Measurements from ENCODE around the gene MTCL1. TPM values are rescaled to one million over a fixed set of nuclear protein-coding genes. Genes with fewer than 3 reads are reported as not detected.

MTCL1 gene
- total and polyA plus RNA-seq, 3 experiments from 2014 or later: 1.0 to 1.1 TPM; not detected in 1

DNA sequence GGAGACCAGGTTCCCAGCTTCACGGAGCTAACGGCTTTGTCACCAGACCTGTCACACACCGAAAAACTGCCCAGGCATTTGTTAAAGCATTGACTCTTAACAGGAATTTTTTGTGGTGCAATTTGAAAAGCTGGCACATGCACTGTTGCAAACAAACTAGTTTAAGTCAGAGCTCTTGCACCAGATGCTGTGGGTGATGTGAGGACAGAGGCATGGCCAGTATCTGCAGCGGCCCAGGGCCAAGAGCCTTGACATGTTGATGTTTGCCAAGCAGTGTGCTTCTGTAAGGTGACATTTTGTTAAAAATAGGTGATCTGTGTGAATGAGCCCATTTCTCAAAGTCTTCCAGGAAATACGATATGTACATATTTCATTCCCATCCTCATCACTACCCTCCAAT lies 142.5 kb downstream of the MTCL1 start:
- DNase-seq: no peak
- Mint-ChIP-seq H3K4me1 (no peaks in the 10 kb centered on the region), H3K27me3 (peaks cover 3 to 32% of the 10 kb centered on the region in 2 donors), H3K36me3 (no peaks in the 10 kb centered on the region), H3K27ac (no peak overlapping the region), H3K4me3 (no peak overlapping the region), H3K9me3 (peaks cover 0 to 3% (median 0%) of the 10 kb centered on the region in 5 donors)
- no peaks in the 10 kb centered on the region for H3K27me3 ChIP-seq (ENCODE audit: insufficient read depth, low read length, poor library complexity, severe bottlenecking)
- ChIA-PET CTCF (no interaction called here), POLR2A (no interaction called here)
- H3K4me3 ChIP-seq (ENCODE audit: low read length): no peak overlapping the region
- H3K9me3 ChIP-seq (ENCODE audit: low read length): no peaks in the 10 kb centered on the region
- H3K27ac ChIP-seq (ENCODE audit: low read depth, low read length): no peak overlapping the region
- H3K4me1 ChIP-seq (ENCODE audit: insufficient read depth, low read length): no peaks in the 10 kb centered on the region
- H3K36me3 ChIP-seq (ENCODE audit: insufficient read depth, low read length): no peaks in the 10 kb centered on the region

DNA sequence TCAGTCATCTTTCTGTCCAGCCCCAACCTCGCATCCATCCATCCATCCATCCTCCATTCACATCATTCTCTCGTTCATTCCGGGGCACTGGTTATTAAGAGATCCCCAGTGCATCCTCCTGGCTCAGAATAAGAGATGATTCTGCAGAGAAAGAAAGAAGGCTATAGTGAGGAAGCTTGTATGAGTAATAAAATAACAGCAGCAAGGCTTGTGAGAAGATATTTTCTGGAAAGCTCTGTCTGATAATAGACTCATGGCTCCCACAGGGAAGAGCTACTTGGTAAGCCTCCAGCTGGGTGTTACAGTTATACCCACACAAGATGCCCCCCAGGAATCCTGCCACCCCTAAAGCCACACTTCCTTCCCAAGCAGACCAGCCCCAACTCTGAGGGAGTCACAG lies 143.2 kb downstream of the MTCL1 start:
- H3K4me3 Mint-ChIP-seq: no peak overlapping the region
- no peaks in the 10 kb centered on the region for H3K36me3 Mint-ChIP-seq
- H3K4me3 ChIP-seq (ENCODE audit: low read length): no peak overlapping the region
- H3K9me3 ChIP-seq (ENCODE audit: low read length): no peaks in the 10 kb centered on the region
- DNase-seq: no peak
- no peak overlapping the region for H3K27ac ChIP-seq (ENCODE audit: low read depth, low read length)
- no peaks in the 10 kb centered on the region for H3K27me3 ChIP-seq (ENCODE audit: insufficient read depth, low read length, poor library complexity, severe bottlenecking)
- H3K27me3 Mint-ChIP-seq: peaks cover 3 to 32% of the 10 kb centered on the region in 2 donors
- no peaks in the 10 kb centered on the region for H3K36me3 ChIP-seq (ENCODE audit: insufficient read depth, low read length)
- no peaks in the 10 kb centered on the region for H3K4me1 ChIP-seq (ENCODE audit: insufficient read depth, low read length)
- H3K4me1 Mint-ChIP-seq: no peaks in the 10 kb centered on the region
- H3K27ac Mint-ChIP-seq: no peak overlapping the region
- H3K9me3 Mint-ChIP-seq: peaks cover 0 to 3% (median 0%) of the 10 kb centered on the region in 5 donors
- POLR2A ChIA-PET: no interaction called here
- CTCF ChIA-PET: no interaction called here

DNA sequence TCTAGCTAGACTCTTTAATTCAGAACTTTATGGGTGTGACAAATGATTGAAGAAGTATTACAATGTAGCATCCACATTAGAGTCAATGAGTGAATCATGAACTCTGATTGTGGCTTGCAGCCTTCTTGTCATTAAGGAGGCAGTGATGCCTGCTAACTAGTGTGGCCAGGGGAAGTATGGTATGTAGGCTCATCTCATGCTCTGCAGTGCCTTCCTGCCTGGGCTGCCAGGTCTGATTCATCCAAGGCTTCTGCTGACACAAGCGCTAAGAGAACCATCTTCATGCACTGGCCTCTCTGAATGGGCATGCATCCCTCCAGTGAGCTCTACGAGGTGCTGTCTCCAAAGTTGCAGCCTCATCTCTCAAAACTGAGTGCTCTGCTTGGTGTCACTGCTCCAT lies 144.3 kb downstream of the MTCL1 start:
- H3K27me3 Mint-ChIP-seq: peaks cover 8 to 32% of the 10 kb centered on the region in 2 donors
- no peaks in the 10 kb centered on the region for H3K36me3 Mint-ChIP-seq

DNA sequence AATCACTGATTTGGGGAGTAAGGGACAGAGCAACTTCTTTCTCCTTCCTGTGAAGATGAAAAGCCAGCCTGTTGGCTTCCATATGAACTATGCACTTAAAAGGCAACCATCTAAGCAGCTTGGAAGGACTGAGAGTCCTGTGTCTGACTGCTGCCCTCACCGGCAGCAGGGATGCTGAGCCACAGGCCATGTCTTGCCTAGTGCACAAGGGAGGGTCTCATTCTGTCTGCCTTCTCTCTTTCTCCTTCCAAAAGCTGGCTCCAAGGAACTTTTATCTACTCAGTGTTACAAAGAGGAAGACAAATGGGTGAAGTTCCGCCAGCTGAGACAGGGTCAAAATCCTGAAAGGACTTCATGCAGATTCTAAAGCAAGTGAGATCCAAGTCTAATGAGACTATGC lies 146.3 kb downstream of the MTCL1 start:
- no peak overlapping the region for H3K27ac Mint-ChIP-seq
- peaks cover 0 to 3% (median 0%) of the 10 kb centered on the region in 3 donors for H3K36me3 Mint-ChIP-seq
- Histone ChIP-seq H3K27me3 (ENCODE audit: insufficient read depth, low read length, poor library complexity, severe bottlenecking) (no peaks in the 10 kb centered on the region), H3K4me1 (ENCODE audit: insufficient read depth, low read length) (no peaks in the 10 kb centered on the region), H3K9me3 (ENCODE audit: low read length) (no peaks in the 10 kb centered on the region), H3K27ac (ENCODE audit: low read depth, low read length) (no peak overlapping the region), H3K36me3 (ENCODE audit: insufficient read depth, low read length) (no peaks in the 10 kb centered on the region), H3K4me3 (ENCODE audit: low read length) (no peak overlapping the region)
- H3K9me3 Mint-ChIP-seq: peaks cover 0 to 3% (median 0%) of the 10 kb centered on the region in 5 donors
- ChIA-PET POLR2A (no interaction called here), CTCF (no interaction called here)
- H3K27me3 Mint-ChIP-seq: peaks cover 8 to 34% of the 10 kb centered on the region in 2 donors
- H3K4me3 Mint-ChIP-seq: no peak overlapping the region
- no peak for DNase-seq
- H3K4me1 Mint-ChIP-seq: no peaks in the 10 kb centered on the region

More for the DNA sequence above, 144.3 kb downstream of the MTCL1 start:
- ChIA-PET CTCF (no interaction called here), POLR2A (no interaction called here)
- Histone ChIP-seq H3K4me1 (ENCODE audit: insufficient read depth, low read length) (no peaks in the 10 kb centered on the region), H3K9me3 (ENCODE audit: low read length) (no peaks in the 10 kb centered on the region), H3K27ac (ENCODE audit: low read depth, low read length) (no peak overlapping the region), H3K36me3 (ENCODE audit: insufficient read depth, low read length) (no peaks in the 10 kb centered on the region), H3K4me3 (ENCODE audit: low read length) (no peak overlapping the region), H3K27me3 (ENCODE audit: insufficient read depth, low read length, poor library complexity, severe bottlenecking) (no peaks in the 10 kb centered on the region)
- Mint-ChIP-seq H3K4me3 (no peak overlapping the region), H3K9me3 (peaks cover 0 to 3% (median 0%) of the 10 kb centered on the region in 5 donors), H3K4me1 (no peaks in the 10 kb centered on the region), H3K27ac (no peak overlapping the region)
- no peak for DNase-seq

DNA sequence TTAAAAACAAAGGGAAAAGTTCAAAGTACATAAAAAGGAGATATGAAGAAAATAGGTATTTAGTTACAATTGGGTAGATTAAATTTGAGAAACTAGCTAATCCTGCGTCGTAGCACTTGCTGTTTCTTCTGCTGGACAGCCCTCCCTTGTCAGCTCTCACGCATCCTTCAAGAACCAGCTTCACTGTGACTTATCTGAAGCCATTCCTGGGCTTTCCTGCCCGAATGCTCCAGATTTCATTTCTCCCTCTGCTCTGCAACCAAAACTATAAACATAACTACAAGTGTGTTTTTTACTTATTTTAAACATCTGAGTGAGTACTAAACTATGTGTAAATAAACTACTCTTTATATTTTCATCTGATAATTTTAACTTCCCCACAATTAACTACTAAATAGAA lies 149.2 kb downstream of the MTCL1 start:
- Mint-ChIP-seq H3K27me3 (peaks cover 6 to 20% of the 10 kb centered on the region in 2 donors), H3K4me1 (no peaks in the 10 kb centered on the region), H3K9me3 (peaks cover 0 to 3% (median 0%) of the 10 kb centered on the region in 5 donors), H3K27ac (peak overlapping the region in 1 of 8 donors; percentile 21), H3K36me3 (peaks cover 0 to 3% (median 0%) of the 10 kb centered on the region in 3 donors), H3K4me3 (no peak overlapping the region)
- CTCF ChIA-PET: no interaction called here
- POLR2A ChIA-PET: no interaction called here
- DNase-seq: no peak
- H3K27me3 ChIP-seq (ENCODE audit: insufficient read depth, low read length, poor library complexity, severe bottlenecking): no peaks in the 10 kb centered on the region
- no peaks in the 10 kb centered on the region for H3K4me1 ChIP-seq (ENCODE audit: insufficient read depth, low read length)
- H3K4me3 ChIP-seq (ENCODE audit: low read length): no peak overlapping the region
- no peak overlapping the region for H3K27ac ChIP-seq (ENCODE audit: low read depth, low read length)
- no peaks in the 10 kb centered on the region for H3K36me3 ChIP-seq (ENCODE audit: insufficient read depth, low read length)
- H3K9me3 ChIP-seq (ENCODE audit: low read length): no peaks in the 10 kb centered on the region

DNA sequence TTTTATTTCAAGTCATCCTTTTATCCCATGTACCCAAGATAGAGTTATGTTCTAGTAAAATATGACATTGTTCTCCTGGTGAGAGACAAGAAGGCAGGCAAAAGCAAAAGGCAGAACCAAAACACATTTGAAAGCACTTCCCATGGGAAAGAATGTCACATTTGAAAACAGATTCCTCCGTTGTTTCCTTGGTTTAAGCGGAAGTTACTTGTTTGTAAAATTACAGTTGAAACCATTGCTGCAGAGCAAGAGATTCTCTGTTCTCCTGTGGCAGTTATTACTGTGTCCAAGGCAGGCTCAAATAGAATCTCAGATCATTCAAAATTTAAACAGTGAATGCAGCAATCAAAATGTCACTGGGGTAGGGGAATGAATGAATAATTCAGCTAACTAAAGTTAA lies 149.6 kb downstream of the MTCL1 start:
- Histone ChIP-seq H3K36me3 (ENCODE audit: insufficient read depth, low read length) (no peaks in the 10 kb centered on the region), H3K27ac (ENCODE audit: low read depth, low read length) (no peak overlapping the region), H3K27me3 (ENCODE audit: insufficient read depth, low read length, poor library complexity, severe bottlenecking) (no peaks in the 10 kb centered on the region), H3K4me3 (ENCODE audit: low read length) (no peak overlapping the region), H3K4me1 (ENCODE audit: insufficient read depth, low read length) (no peaks in the 10 kb centered on the region), H3K9me3 (ENCODE audit: low read length) (no peaks in the 10 kb centered on the region)
- ChIA-PET CTCF (no interaction called here), POLR2A (no interaction called here)
- DNase-seq: no peak
- H3K27me3 Mint-ChIP-seq: peaks cover 6 to 20% of the 10 kb centered on the region in 2 donors
- H3K4me1 Mint-ChIP-seq: no peaks in the 10 kb centered on the region
- H3K9me3 Mint-ChIP-seq: peaks cover 0 to 3% (median 0%) of the 10 kb centered on the region in 5 donors
- H3K36me3 Mint-ChIP-seq: peaks cover 0 to 3% (median 0%) of the 10 kb centered on the region in 3 donors
- no peak overlapping the region for H3K4me3 Mint-ChIP-seq
- H3K27ac Mint-ChIP-seq: no peak overlapping the region

DNA sequence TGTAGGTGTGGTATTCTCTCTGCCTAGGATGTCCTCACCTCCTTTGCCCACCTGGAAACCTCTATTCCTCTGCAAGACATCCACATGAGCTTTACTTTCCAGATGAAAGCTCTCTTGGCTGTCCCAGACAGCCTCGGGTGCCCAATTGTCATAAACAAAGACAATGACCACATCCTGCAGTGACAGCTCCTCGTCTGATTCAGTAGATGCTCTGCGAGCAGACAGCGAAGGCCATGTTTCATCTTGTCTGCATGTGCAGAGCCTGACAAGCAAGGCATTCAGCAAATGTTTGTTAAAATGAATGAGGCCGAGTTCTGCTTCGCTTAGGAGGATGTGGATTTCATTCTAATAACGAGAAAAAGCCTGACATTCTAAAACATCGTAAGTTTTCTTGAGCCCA lies 150.9 kb downstream of the MTCL1 start:
- Histone ChIP-seq H3K27ac (ENCODE audit: low read depth, low read length) (no peak overlapping the region), H3K4me1 (ENCODE audit: insufficient read depth, low read length) (no peaks in the 10 kb centered on the region), H3K9me3 (ENCODE audit: low read length) (no peaks in the 10 kb centered on the region), H3K4me3 (ENCODE audit: low read length) (no peak overlapping the region), H3K27me3 (ENCODE audit: insufficient read depth, low read length, poor library complexity, severe bottlenecking) (no peaks in the 10 kb centered on the region), H3K36me3 (ENCODE audit: insufficient read depth, low read length) (no peaks in the 10 kb centered on the region)
- H3K4me3 Mint-ChIP-seq: no peak overlapping the region
- no peaks in the 10 kb centered on the region for H3K4me1 Mint-ChIP-seq
- no peak for DNase-seq
- ChIA-PET POLR2A (no interaction called here), CTCF (no interaction called here)
- H3K27ac Mint-ChIP-seq: no peak overlapping the region
- H3K36me3 Mint-ChIP-seq: peaks cover 0 to 3% (median 0%) of the 10 kb centered on the region in 3 donors
- H3K9me3 Mint-ChIP-seq: peaks cover 0 to 2% (median 0%) of the 10 kb centered on the region in 5 donors
- peaks cover 6 to 20% of the 10 kb centered on the region in 2 donors for H3K27me3 Mint-ChIP-seq

DNA sequence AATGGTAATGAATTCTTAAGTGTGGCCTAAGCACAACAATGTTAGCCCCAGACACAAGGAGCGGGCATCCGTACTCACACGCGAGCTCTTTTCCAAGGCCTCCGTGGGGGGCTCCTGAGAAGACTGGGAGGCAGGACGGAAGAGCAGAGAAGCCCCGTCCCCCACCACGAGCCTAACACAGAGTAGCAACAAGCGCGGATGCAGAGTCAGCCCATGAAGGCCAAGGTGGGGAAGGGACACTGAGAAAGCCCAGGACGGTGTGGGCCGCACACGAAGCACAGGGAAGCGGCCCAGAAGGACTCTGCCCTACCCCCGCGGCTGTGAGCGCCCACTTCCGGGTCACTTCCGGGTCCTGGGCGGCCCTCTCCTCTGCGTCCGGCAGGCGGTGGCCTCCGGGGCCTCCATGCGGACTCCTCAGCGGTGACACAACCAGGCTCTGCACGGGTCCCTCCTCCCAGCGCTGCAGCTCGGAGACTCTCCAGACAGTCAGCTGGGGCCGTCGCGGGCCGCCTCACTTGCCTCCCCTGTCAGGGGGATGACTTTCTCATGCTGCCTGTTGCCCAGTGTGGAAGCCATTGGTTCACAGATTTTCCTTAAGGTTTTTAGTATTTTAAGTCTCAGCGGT lies 151.5 kb downstream of the MTCL1 start:
- H3K27ac ChIP-seq (ENCODE audit: low read depth, low read length): no peak overlapping the region
- H3K9me3 ChIP-seq (ENCODE audit: low read length): no peaks in the 10 kb centered on the region
- Mint-ChIP-seq H3K9me3 (peaks cover 0 to 2% (median 0%) of the 10 kb centered on the region in 5 donors), H3K4me3 (no peak overlapping the region), H3K36me3 (peaks cover 0 to 3% (median 0%) of the 10 kb centered on the region in 3 donors), H3K27ac (no peak overlapping the region), H3K27me3 (peaks cover 6 to 20% of the 10 kb centered on the region in 2 donors), H3K4me1 (no peaks in the 10 kb centered on the region)
- no peaks in the 10 kb centered on the region for H3K36me3 ChIP-seq (ENCODE audit: insufficient read depth, low read length)
- ChIA-PET POLR2A (no interaction called here), CTCF (no interaction called here)
- no peaks in the 10 kb centered on the region for H3K4me1 ChIP-seq (ENCODE audit: insufficient read depth, low read length)
- no peak for DNase-seq
- no peaks in the 10 kb centered on the region for H3K27me3 ChIP-seq (ENCODE audit: insufficient read depth, low read length, poor library complexity, severe bottlenecking)
- H3K4me3 ChIP-seq (ENCODE audit: low read length): no peak overlapping the region
